OCI-LY3 (cell line): Measurements from ENCODE around the gene KRTAP29-1.

Source experiments
- EZH2phosphoT487 ChIP-seq: fragments of 200-600 bp; shearing (Covaris generic); IDR thresholded peaks from 2 replicates; pipeline ENCODE4 v1.6.1; 2018; ENCODE audit warnings: antibody characterized with exemption, mixed run types, low read depth
- TF ChIP-seq, protein P1 (sequence below): fragments of 200-600, 300-600 bp; sonication (generic); IDR thresholded peaks from 2 replicates; pipeline ENCODE4 v1.5.1; 2014; ENCODE audit warnings: antibody characterized with exemption, low read length, low read depth

DNA sequence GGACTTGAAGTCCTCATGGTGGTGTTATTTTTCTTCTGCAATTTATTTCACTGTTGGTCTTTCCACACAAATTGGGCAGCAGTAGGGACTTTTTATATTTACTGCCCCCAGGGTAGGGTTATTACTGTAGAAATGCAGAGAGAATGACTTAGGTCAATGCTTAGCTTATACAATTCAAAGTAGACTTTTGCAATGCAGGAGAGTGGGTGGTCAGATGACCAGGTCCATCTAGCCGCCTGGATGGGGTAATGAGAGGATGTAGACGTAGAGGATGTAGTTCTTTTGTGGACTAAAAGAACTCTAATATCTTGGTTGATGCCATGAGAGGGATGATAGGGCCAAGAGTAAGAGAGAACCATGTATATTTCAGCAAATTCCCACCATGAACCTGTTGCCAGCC is 15.6 kb upstream of the KRTAP29-1 start:
- TF ChIP-seq, protein P1, sequence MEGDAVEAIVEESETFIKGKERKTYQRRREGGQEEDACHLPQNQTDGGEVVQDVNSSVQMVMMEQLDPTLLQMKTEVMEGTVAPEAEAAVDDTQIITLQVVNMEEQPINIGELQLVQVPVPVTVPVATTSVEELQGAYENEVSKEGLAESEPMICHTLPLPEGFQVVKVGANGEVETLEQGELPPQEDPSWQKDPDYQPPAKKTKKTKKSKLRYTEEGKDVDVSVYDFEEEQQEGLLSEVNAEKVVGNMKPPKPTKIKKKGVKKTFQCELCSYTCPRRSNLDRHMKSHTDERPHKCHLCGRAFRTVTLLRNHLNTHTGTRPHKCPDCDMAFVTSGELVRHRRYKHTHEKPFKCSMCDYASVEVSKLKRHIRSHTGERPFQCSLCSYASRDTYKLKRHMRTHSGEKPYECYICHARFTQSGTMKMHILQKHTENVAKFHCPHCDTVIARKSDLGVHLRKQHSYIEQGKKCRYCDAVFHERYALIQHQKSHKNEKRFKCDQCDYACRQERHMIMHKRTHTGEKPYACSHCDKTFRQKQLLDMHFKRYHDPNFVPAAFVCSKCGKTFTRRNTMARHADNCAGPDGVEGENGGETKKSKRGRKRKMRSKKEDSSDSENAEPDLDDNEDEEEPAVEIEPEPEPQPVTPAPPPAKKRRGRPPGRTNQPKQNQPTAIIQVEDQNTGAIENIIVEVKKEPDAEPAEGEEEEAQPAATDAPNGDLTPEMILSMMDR = no peak
- no peak for TF ChIP-seq EZH2phosphoT487
